HCT116 (cell line): ENCODE data around the gene APBB2. TPM values are rescaled to one million over a fixed set of nuclear protein-coding genes. Genes with fewer than 3 reads are reported as not detected.

Experiments used
- ATAC-seq: fragments of 200-7000 bp; cut with Tn5 transposase; 2 replicates; pipeline ENCODE4 v1.9.1; 2020; ENCODE audit warnings: mild to moderate bottlenecking, moderate library complexity
- BruUV-seq: library from RNA; stranded (reverse); fragments of 400-500 nt; replicated peaks from 2 replicates; lab custom pipeline; 2021; lab: Mats Ljungman, UMichigan
- CTCF ChIA-PET: fragments of 300-600 bp; sonication (Branson Sonifier 250); formaldehyde crosslinking; loops from one replicate; lab custom pipeline; 2021; ENCODE audit warnings: antibody characterized with exemption; lab: Charles Lee
- POLR2A ChIA-PET: fragments of 300-600, 350-600 bp; sonication (Branson Sonifier 250); formaldehyde crosslinking; loops from one replicate; lab custom pipeline; 2021; ENCODE audit warnings: antibody characterized with exemption; lab: Charles Lee
- RAD21 ChIA-PET, 2 experiments: fragments of 300-600 bp; sonication (Branson Sonifier 250); formaldehyde crosslinking; loops; one replicate each; lab custom pipeline; 2023; ENCODE audit warnings: low total read pairs in 2 of 2; ENCODE audit not compliant: uncharacterized antibody in 2 of 2, unreplicated experiment in 2 of 2, low non-redundant PET in 1 of 2; lab: Charles Lee
- DNase-seq: peaks from one replicate; pipeline ENCODE4 v3.0.0-alpha.2; 2010; ENCODE audit warnings: low read depth, low spot score
- H2AFZ ChIP-seq: fragments of 200-600 bp; shearing (Covaris generic), sonication (generic); 2 replicates; pipeline ENCODE4 v1.6.1; 2017; ENCODE audit warnings: low read depth, mixed run types, mixed read lengths, antibody characterized with exemption, low read length; ENCODE audit not compliant: poor library complexity, severe bottlenecking
- H3K27ac ChIP-seq: 2 replicates; pipeline ENCODE4 v1.5.1; 2012; ENCODE audit warnings: low read depth, low read length
- H3K27me3 ChIP-seq: fragments of 200-600 bp; sonication (generic); 2 replicates; pipeline ENCODE4 v1.6.1; 2016; ENCODE audit warnings: mixed run types, low read length, mixed read lengths; ENCODE audit not compliant: insufficient read depth
- H3K36me3 ChIP-seq, 2 experiments: fragments of 200-500 bp in 1 of 2; fragments of 200-600 bp in 1 of 2; sonication (Bioruptor generic) in 1 of 2; sonication (generic) in 1 of 2; 2 replicates each; pipeline versions ENCODE4 v1.5.1 to v1.6.1; 2014 to 2016; ENCODE audit warnings: low read length in 2 of 2, inconsistent platforms in 1 of 2, mixed read lengths in 1 of 2, mixed run types in 1 of 2; ENCODE audit not compliant: insufficient read depth in 2 of 2, control insufficient read depth in 1 of 2
- H3K4me1 ChIP-seq, 2 experiments: fragments of 200-600 bp in 1 of 2; sonication (generic) in 1 of 2; 2 replicates each; pipeline versions ENCODE4 v1.5.1 to v1.6.1; 2012 to 2017; ENCODE audit warnings: low read length in 2 of 2, inconsistent platforms in 1 of 2, mild to moderate bottlenecking in 1 of 2, mixed read lengths in 1 of 2, mixed run types in 1 of 2, moderate library complexity in 1 of 2; ENCODE audit not compliant: insufficient read depth in 2 of 2, control insufficient read depth in 1 of 2
- H3K4me2 ChIP-seq: fragments of 200-600 bp; sonication (generic); 2 replicates; pipeline ENCODE4 v1.6.1; 2017; ENCODE audit warnings: mixed run types, low read length, mixed read lengths
- H3K4me3 ChIP-seq, 2 experiments: fragments of 200-600 bp in 1 of 2; sonication (generic) in 1 of 2; replicated peaks in 1 of 2; 2 replicates each; pipeline ENCODE4 v1.5.1; 2011 to 2016; ENCODE audit warnings: low read length in 2 of 2, control low read depth in 1 of 2, low read depth in 1 of 2, mild to moderate bottlenecking in 1 of 2, mixed read lengths in 1 of 2, mixed run types in 1 of 2
- H3K79me2 ChIP-seq: fragments of 200-600 bp; sonication (generic); 2 replicates; pipeline ENCODE4 v1.6.1; 2017; ENCODE audit warnings: mild to moderate bottlenecking, mixed run types, low read length, moderate library complexity, mixed read lengths; ENCODE audit not compliant: insufficient read depth
- H3K9ac ChIP-seq: fragments of 200-600 bp; sonication (generic); 2 replicates; pipeline ENCODE4 v1.6.1; 2016; ENCODE audit warnings: low read length, mixed read lengths
- H3K9me2 ChIP-seq: fragments of 200-600 bp; sonication (generic), shearing (Covaris generic); 2 replicates; pipeline ENCODE4 v1.6.1; 2017; ENCODE audit warnings: mixed run types, mild to moderate bottlenecking, moderate library complexity; ENCODE audit not compliant: insufficient read depth
- H3K9me3 ChIP-seq, 2 experiments: fragments of 200-500 bp in 1 of 2; fragments of 200-600 bp in 1 of 2; sonication (Bioruptor generic) in 1 of 2; sonication (generic) in 1 of 2; 2 replicates each; pipeline ENCODE4 v1.6.1; 2014 to 2017; ENCODE audit warnings: low read length in 2 of 2, mixed read lengths in 2 of 2, inconsistent platforms in 1 of 2, low read depth in 1 of 2, mild to moderate bottlenecking in 1 of 2, mixed run types in 1 of 2, moderate library complexity in 1 of 2; ENCODE audit not compliant: control insufficient read depth in 1 of 2, insufficient read depth in 1 of 2
- H4K20me1 ChIP-seq: fragments of 200-600 bp; sonication (generic), shearing (Covaris generic); 2 replicates; pipeline ENCODE4 v1.6.1; 2017; ENCODE audit warnings: mixed run types, mild to moderate bottlenecking, moderate library complexity; ENCODE audit not compliant: insufficient read depth
- CBX3 ChIP-seq: IDR thresholded peaks from 2 replicates; pipeline ENCODE4 v1.6.1; 2012; ENCODE audit warnings: low read depth
- EGR1 ChIP-seq: IDR thresholded peaks from 2 replicates; pipeline ENCODE4 v1.6.1; 2012; ENCODE audit warnings: low read depth
- EZH2phosphoT487 ChIP-seq: fragments of 200-600 bp; IDR thresholded peaks from 2 replicates; pipeline ENCODE4 v1.6.1; 2018; ENCODE audit warnings: antibody characterized with exemption, borderline replicate concordance
- JUND ChIP-seq: IDR thresholded peaks from 2 replicates; pipeline ENCODE4 v1.6.1; 2012
- MAX ChIP-seq: IDR thresholded peaks from 2 replicates; pipeline ENCODE4 v1.6.1; 2012
- POLR2A ChIP-seq: IDR thresholded peaks from 2 replicates; pipeline ENCODE4 v1.7.0; 2011; ENCODE audit warnings: borderline replicate concordance; ENCODE audit not compliant: insufficient read depth, insufficient read length; ENCODE audit errors: extremely low read depth
- REST ChIP-seq: IDR thresholded peaks from 2 replicates; pipeline ENCODE4 v1.6.1; 2012; ENCODE audit warnings: low read depth
- SIN3A ChIP-seq: IDR thresholded peaks from 2 replicates; pipeline ENCODE4 v1.6.1; 2012; ENCODE audit warnings: low read depth
- SRF ChIP-seq: IDR thresholded peaks from 2 replicates; pipeline ENCODE4 v1.6.1; 2012; ENCODE audit warnings: low read depth
- TCF7L2 ChIP-seq: IDR thresholded peaks from 2 replicates; pipeline ENCODE4 v1.7.0; 2011; ENCODE audit warnings: borderline replicate concordance, inconsistent platforms; ENCODE audit not compliant: insufficient read depth, insufficient read length; ENCODE audit errors: extremely low read depth
- YY1 ChIP-seq: IDR thresholded peaks from 2 replicates; pipeline ENCODE4 v1.6.1; 2011; ENCODE audit warnings: low read length, low read depth, moderate library complexity, mild to moderate bottlenecking; ENCODE audit not compliant: insufficient replicate concordance; ENCODE audit errors: extremely low read depth
- ZBTB33 ChIP-seq: IDR thresholded peaks from 2 replicates; pipeline ENCODE4 v1.6.1; 2011; ENCODE audit warnings: mild to moderate bottlenecking, low read length, moderate library complexity; ENCODE audit not compliant: insufficient replicate concordance; ENCODE audit errors: extremely low read depth
- ZFX ChIP-seq: fragments of 450-650 bp; IDR thresholded peaks from 2 replicates; pipeline ENCODE4 v1.6.1; 2017
- ZNF274 ChIP-seq: fragments of 200-500 bp; sonication (Bioruptor generic); IDR thresholded peaks from 2 replicates; pipeline ENCODE4 v1.6.1; 2014; ENCODE audit warnings: mild to moderate bottlenecking, low read depth, low read length, inconsistent platforms
- intact Hi-C: fragments of 100-400 bp; cut with micrococcal nuclease; formaldehyde crosslinking; loops from 2 replicates; pipeline ENCODE4 v1.10.0; 2022
- total RNA-seq: library from RNA; stranded (reverse); gene quantifications from one replicate; pipeline ENCODE4 v1.2.1, GENCODE V29; 2021; ENCODE audit not compliant: unreplicated experiment

Gene APBB2
- total RNA-seq, 1 experiment from 2014 or later, result 72.5 TPM

GRCh38 chr4:41196633-41197332 lies 17.6 kb downstream of the APBB2 start:
- Histone ChIP-seq H3K4me2 (no peak overlapping the region), H3K4me1 (peaks cover 0 to 9% of the 10 kb centered on the region in 2 experiments; a peak in 1 of 4 replicates), H3K9me2 (no peaks in the 10 kb centered on the region), H3K9me3 (no peaks in the 10 kb centered on the region), H3K4me3 (no peak overlapping the region), H3K27me3 (no peaks in the 10 kb centered on the region), H3K79me2 (peaks cover 100% of the 10 kb centered on the region), H3K36me3 (no peaks in the 10 kb centered on the region), H3K9ac (no peak overlapping the region), H3K27ac (no peak overlapping the region), H4K20me1 (peaks cover 24% of the 10 kb centered on the region; the same call in 1 of the 2 replicates), H2AFZ (no peak overlapping the region)
- RAD21 ChIA-PET, result no interaction called here
- intact Hi-C loops, result no loop called here
- TF ChIP-seq TCF7L2, result no peak
- TF ChIP-seq YY1, result no peak
- TF ChIP-seq SIN3A, result no peak
- POLR2A ChIA-PET, result no interaction called here
- no peak for DNase-seq
- ATAC-seq, result no peak
- CTCF ChIA-PET, result no interaction called here
- BruUV-seq, result no TSS peak

GRCh38 chr4:41192136-41192535 lies 22.2 kb downstream of the APBB2 start:
- no peaks in the 10 kb centered on the region for H3K36me3 ChIP-seq
- H3K9me3 ChIP-seq, result no peaks in the 10 kb centered on the region
- ChIA-PET POLR2A (no interaction called here), CTCF (no interaction called here), RAD21 (no interaction called here)
- H3K79me2 ChIP-seq, result peaks cover 100% of the 10 kb centered on the region
- ATAC-seq (no peak), DNase-seq (no peak)
- no peak overlapping the region for H3K4me3 ChIP-seq
- H4K20me1 ChIP-seq, result peaks cover 5% of the 10 kb centered on the region; the same call in 1 of the 2 replicates
- no TSS peak for BruUV-seq
- no peaks in the 10 kb centered on the region for H3K4me1 ChIP-seq
- H3K27me3 ChIP-seq, result no peaks in the 10 kb centered on the region
- no peaks in the 10 kb centered on the region; the same call in 1 of the 2 replicates for H3K9me2 ChIP-seq
- no peak overlapping the region for H3K4me2 ChIP-seq
- no peak overlapping the region for H3K27ac ChIP-seq
- no peak for TF ChIP-seq TCF7L2
- no peak for TF ChIP-seq REST
- TF ChIP-seq ZNF274, result no peak
- TF ChIP-seq CBX3, result no peak
- no peak for TF ChIP-seq EZH2phosphoT487
- TF ChIP-seq MAX, result no peak
- TF ChIP-seq ZBTB33, result no peak
- no peak for TF ChIP-seq POLR2A
- TF ChIP-seq ZFX, result no peak
- no peak for TF ChIP-seq SRF
- no peak for TF ChIP-seq EGR1
- TF ChIP-seq JUND, result no peak
- H2AFZ ChIP-seq, result no peak overlapping the region
- no peak overlapping the region for H3K9ac ChIP-seq
- intact Hi-C loops, result no loop called here
